Stimulated activated CD8-positive, alpha-beta memory T cell treated with anti-CD3 and anti-CD28 coated beads, Interleukin-12 subunit alpha, Interleukin-12 subunit beta, amount 100 ng/mL, for 24 hours (primary cell): Measurements from ENCODE around the gene IFIT2.
"Not testable (repeated sequence)": the region's sequence is repeated elsewhere in the genome, so short reads cannot be mapped to it uniquely, and the experiment has no call there.

Experiments
- DNase-seq: peaks from one replicate; pipeline ENCODE4 v3.0.0-alpha.2; 2020; ENCODE audit errors: extremely low read depth

IFIT2 gene

GRCh38 chr10:89342206-89342958 is 40.5 kb downstream of the IFIT2 start:
- no peak for DNase-seq

- no peak for DNase-seq
Observed at GRCh38 chr10:89343089-89343767, 41.4 kb downstream of the IFIT2 start.

GRCh38 chr10:89344156-89344555 is 42.3 kb downstream of the IFIT2 start:
- DNase-seq = no peak

GRCh38 chr10:89345367-89346000 is 43.6 kb downstream of the IFIT2 start:
- DNase-seq = no peak

- no peak for DNase-seq
Observed at GRCh38 chr10:89346405-89347254, 44.8 kb downstream of the IFIT2 start.

- DNase-seq = no peak
Observed at GRCh38 chr10:89347701-89348457, 46.0 kb downstream of the IFIT2 start.

GRCh38 chr10:89348481-89348880 is 46.6 kb downstream of the IFIT2 start:
- DNase-seq = no peak

- no peak for DNase-seq
Observed at GRCh38 chr10:89348975-89349374, 47.1 kb downstream of the IFIT2 start.

- DNase-seq = not testable (repeated sequence)
Observed at GRCh38 chr10:89350631-89351315, 48.9 kb downstream of the IFIT2 start.

GRCh38 chr10:89351412-89351779 is 49.5 kb downstream of the IFIT2 start:
- no peak for DNase-seq

- no peak for DNase-seq
Observed at GRCh38 chr10:89351780-89352597, 50.1 kb downstream of the IFIT2 start.

GRCh38 chr10:89352802-89353201 is 51.0 kb downstream of the IFIT2 start:
- DNase-seq = no peak

- DNase-seq = no peak
Observed at GRCh38 chr10:89355394-89355931, 53.6 kb downstream of the IFIT2 start.

- DNase-seq = no peak
Observed at GRCh38 chr10:89357096-89357495, 55.2 kb downstream of the IFIT2 start.

- DNase-seq = no peak
Observed at GRCh38 chr10:89357975-89358374, 56.1 kb downstream of the IFIT2 start.
